SK-N-MC (cell line): ENCODE data around the gene INAFM2.
A peak's percentile ranks its signal among the peaks of the same experiment; 100 is the strongest.

ENCODE experiments used
- DNase-seq: peaks from one replicate; pipeline ENCODE4 v3.0.0-alpha.2; 2011; ENCODE audit warnings: low read depth, low spot score
- H3K27ac ChIP-seq: fragments of 200-600 bp; sonication (generic); 2 replicates; pipeline ENCODE4 v1.5.1; 2016; ENCODE audit warnings: mixed run types
- H3K36me3 ChIP-seq: fragments of 200-600 bp; sonication (generic); 2 replicates; pipeline ENCODE4 v1.6.1; 2017; ENCODE audit warnings: antibody characterized with exemption, low read length, mixed read lengths; ENCODE audit not compliant: insufficient read depth
- H3K4me3 ChIP-seq: fragments of 200-600 bp; sonication (generic); 2 replicates; pipeline ENCODE4 v1.5.1; 2016
- H3K9ac ChIP-seq: fragments of 200-600 bp; sonication (generic); 2 replicates; pipeline ENCODE4 v1.8.0; 2017; ENCODE audit warnings: mixed run types, mixed read lengths; ENCODE audit not compliant: insufficient read length
- H3K9me3 ChIP-seq: fragments of 200-600 bp; sonication (generic); 2 replicates; pipeline ENCODE4 v1.6.1; 2017; ENCODE audit warnings: low read depth, mild to moderate bottlenecking, antibody characterized with exemption, low read length, moderate library complexity, mixed read lengths
- EZH2 ChIP-seq: fragments of 200-600 bp; sonication (generic); IDR thresholded peaks from one replicate; pipeline ENCODE4 v1.6.1; 2017; ENCODE audit warnings: antibody characterized with exemption
- FOXP2 ChIP-seq: optimal IDR thresholded peaks from 2 replicates; pipeline ENCODE3; 2011; ENCODE audit warnings: mild to moderate bottlenecking, moderate library complexity; ENCODE audit not compliant: insufficient read depth; ENCODE audit errors: extremely low read length, control extremely low read depth
- POLR2AphosphoS5 ChIP-seq: IDR thresholded peaks from 2 replicates; pipeline ENCODE4 v1.6.1; 2012; ENCODE audit warnings: mild to moderate bottlenecking, low read depth, low read length, borderline replicate concordance

INAFM2 gene

GRCh38 chr15:40334541-40334940 is 11.0 kb downstream of the INAFM2 start:
- Histone ChIP-seq H3K9me3 (no peaks in the 10 kb centered on the region), H3K27ac (peak overlapping the region; percentile 81), H3K36me3 (no peaks in the 10 kb centered on the region), H3K9ac (no peak overlapping the region), H3K4me3 (no peak overlapping the region)
- TF ChIP-seq FOXP2 (no peak), POLR2AphosphoS5 (no peak), EZH2 (no peak)
- no peak for DNase-seq

- Histone ChIP-seq H3K4me3 (no peak overlapping the region), H3K27ac (peak overlapping the region; percentile 81), H3K36me3 (no peaks in the 10 kb centered on the region), H3K9me3 (no peaks in the 10 kb centered on the region), H3K9ac (no peak overlapping the region)
- TF ChIP-seq FOXP2 (no peak), EZH2 (no peak), POLR2AphosphoS5 (no peak)
- DNase-seq: no peak
Measured at GRCh38 chr15:40334941-40335795, 11.7 kb downstream of the INAFM2 start.

- peak overlapping the region; percentile 39; the same call in 1 of the 2 replicates for H3K27ac ChIP-seq
- TF ChIP-seq EZH2 (no peak), POLR2AphosphoS5 (no peak), FOXP2 (no peak)
- no peaks in the 10 kb centered on the region for H3K9me3 ChIP-seq
- H3K36me3 ChIP-seq: no peaks in the 10 kb centered on the region
- no peak overlapping the region for H3K4me3 ChIP-seq
- no peak for DNase-seq
- no peak overlapping the region for H3K9ac ChIP-seq
Measured at GRCh38 chr15:40335938-40336743, 12.6 kb downstream of the INAFM2 start.

GRCh38 chr15:40336744-40337122 is 13.2 kb downstream of the INAFM2 start:
- no peaks in the 10 kb centered on the region for H3K9me3 ChIP-seq
- H3K36me3 ChIP-seq: no peaks in the 10 kb centered on the region
- TF ChIP-seq EZH2 (no peak), FOXP2 (no peak), POLR2AphosphoS5 (no peak)
- no peak overlapping the region for H3K27ac ChIP-seq
- DNase-seq: no peak
- no peak overlapping the region for H3K9ac ChIP-seq
- no peak overlapping the region for H3K4me3 ChIP-seq

- no peak overlapping the region for H3K9ac ChIP-seq
- H3K4me3 ChIP-seq: peak overlapping the region; percentile 57
- H3K27ac ChIP-seq: 0 out of 2 replicates have a peak overlapping the region, but pooled peaks have one; percentile 10
- TF ChIP-seq EZH2 (no peak), POLR2AphosphoS5 (no peak), FOXP2 (no peak)
- no peak for DNase-seq
- H3K36me3 ChIP-seq: no peaks in the 10 kb centered on the region
- H3K9me3 ChIP-seq: no peaks in the 10 kb centered on the region
Measured at GRCh38 chr15:40337597-40337996, 14.1 kb downstream of the INAFM2 start.

- Histone ChIP-seq H3K36me3 (no peaks in the 10 kb centered on the region), H3K27ac (0 out of 2 replicates have a peak overlapping the region, but pooled peaks have one; percentile 10), H3K9ac (no peak overlapping the region), H3K9me3 (no peaks in the 10 kb centered on the region), H3K4me3 (peak overlapping the region; percentile 57)
- no peak for DNase-seq
- no peak for TF ChIP-seq FOXP2
- TF ChIP-seq POLR2AphosphoS5: no peak
- TF ChIP-seq EZH2: no peak
Measured at GRCh38 chr15:40338041-40338657, 14.7 kb downstream of the INAFM2 start.

- no peaks in the 10 kb centered on the region for H3K9me3 ChIP-seq
- peak overlapping the region; percentile 95; the same call in 1 of the 2 replicates for H3K27ac ChIP-seq
- no peak overlapping the region for H3K4me3 ChIP-seq
- TF ChIP-seq FOXP2 (no peak), EZH2 (no peak), POLR2AphosphoS5 (no peak)
- DNase-seq: no peak
- peak overlapping the region; percentile 81 for H3K9ac ChIP-seq
- no peaks in the 10 kb centered on the region for H3K36me3 ChIP-seq
Measured at GRCh38 chr15:40338921-40339620, 15.6 kb downstream of the INAFM2 start.

GRCh38 chr15:40339621-40339945 is 16.1 kb downstream of the INAFM2 start:
- Histone ChIP-seq H3K36me3 (no peaks in the 10 kb centered on the region), H3K9ac (peak overlapping the region; percentile 81), H3K4me3 (peak overlapping the region; percentile 72), H3K9me3 (no peaks in the 10 kb centered on the region), H3K27ac (peak overlapping the region; percentile 95)
- no peak for TF ChIP-seq EZH2
- no peak for TF ChIP-seq FOXP2
- TF ChIP-seq POLR2AphosphoS5: no peak
- no peak for DNase-seq
